Peyer's patch (tissue), 4 donors: ENCODE measurements around the gene ISG20L2.

Source experiments
- CTCF ChIP-seq, 6 experiments: fragments of 450-650 bp in 4 of 6; fragments of 200-600 bp in 2 of 6; sonication (generic) in 1 of 6; IDR thresholded peaks; one replicate each; pipeline ENCODE4 v1.5.1; 2017 to 2019; ENCODE audit warnings: antibody characterized with exemption in 6 of 6, mild to moderate bottlenecking in 3 of 6, moderate library complexity in 1 of 6
- POLR2A ChIP-seq, 2 donors: fragments of 450-650 bp; IDR thresholded peaks; one replicate each; pipeline ENCODE4 v1.5.1; 2017; ENCODE audit warnings: antibody characterized with exemption in 2 of 2, mild to moderate bottlenecking in 2 of 2, moderate library complexity in 2 of 2

- TF ChIP-seq CTCF (IDR thresholded peaks at IDR 0.05) (no peak), POLR2A (IDR thresholded peaks at IDR 0.05) (no peak)
These were observed 48.4 kb upstream of the ISG20L2 start for GRCh38 chr1:156776942-156777341.
